Fibroblast of gingiva (primary cell): ENCODE results near the gene SRRM1.
"Not testable (repeated sequence)": the region's sequence is repeated elsewhere in the genome, so short reads cannot be mapped to it uniquely, and the experiment has no call there.

Source experiments
- DNase-seq: peaks from one replicate; pipeline ENCODE4 v3.0.0-alpha.2; 2011; ENCODE audit warnings: low read depth

The SRRM1 gene

GRCh38 chr1:24694380-24694843, 51.3 kb downstream of the SRRM1 start:
- no peak for DNase-seq

- no peak for DNase-seq
Observed at GRCh38 chr1:24695202-24695974, 52.3 kb downstream of the SRRM1 start.

GRCh38 chr1:24696041-24696755, 53.1 kb downstream of the SRRM1 start:
- DNase-seq = no peak

- DNase-seq = no peak
Observed at GRCh38 chr1:24696756-24697330, 53.7 kb downstream of the SRRM1 start.

- not testable (repeated sequence) for DNase-seq
Observed at GRCh38 chr1:24697453-24698001, 54.4 kb downstream of the SRRM1 start.

- DNase-seq = not testable (repeated sequence)
Observed at GRCh38 chr1:24698326-24698725, 55.2 kb downstream of the SRRM1 start.

- no peak for DNase-seq
Observed at GRCh38 chr1:24699628-24700027, 56.5 kb downstream of the SRRM1 start.

- no peak for DNase-seq
Observed at GRCh38 chr1:24702511-24703293, 59.6 kb downstream of the SRRM1 start.

- DNase-seq = no peak
Observed at GRCh38 chr1:24704411-24705259, 61.5 kb downstream of the SRRM1 start.

- peak; percentile 74 for DNase-seq
Observed at GRCh38 chr1:24705260-24706073, 62.4 kb downstream of the SRRM1 start.

- not testable (repeated sequence) for DNase-seq
Observed at GRCh38 chr1:24706074-24706389, 62.9 kb downstream of the SRRM1 start.

GRCh38 chr1:24707687-24708086, 64.6 kb downstream of the SRRM1 start:
- DNase-seq = no peak

- DNase-seq = no peak
Observed at GRCh38 chr1:24708938-24709337, 65.8 kb downstream of the SRRM1 start.

- no peak for DNase-seq
Observed at GRCh38 chr1:24709791-24710441, 66.8 kb downstream of the SRRM1 start.

GRCh38 chr1:24711329-24711728, 68.2 kb downstream of the SRRM1 start:
- DNase-seq = no peak

- DNase-seq = no peak
Observed at GRCh38 chr1:24713176-24713575, 70.1 kb downstream of the SRRM1 start.

GRCh38 chr1:24713736-24714135, 70.6 kb downstream of the SRRM1 start:
- DNase-seq = no peak

- peak; percentile 54 for DNase-seq
Observed at GRCh38 chr1:24714859-24715520, 71.9 kb downstream of the SRRM1 start.

- DNase-seq = no peak
Observed at GRCh38 chr1:24715658-24716057, 72.6 kb downstream of the SRRM1 start.
